ENCODE data around the gene IMPACT. TPM values are rescaled to one million over a fixed set of nuclear protein-coding genes. Genes with fewer than 3 reads are reported as not detected.

The IMPACT gene
- total RNA-seq, 3 donors from 2014 or later (not counting 1 experiment from before 2014, with no cell fraction given), result 8.4 to 19.9 (median 12.2) TPM

DNA sequence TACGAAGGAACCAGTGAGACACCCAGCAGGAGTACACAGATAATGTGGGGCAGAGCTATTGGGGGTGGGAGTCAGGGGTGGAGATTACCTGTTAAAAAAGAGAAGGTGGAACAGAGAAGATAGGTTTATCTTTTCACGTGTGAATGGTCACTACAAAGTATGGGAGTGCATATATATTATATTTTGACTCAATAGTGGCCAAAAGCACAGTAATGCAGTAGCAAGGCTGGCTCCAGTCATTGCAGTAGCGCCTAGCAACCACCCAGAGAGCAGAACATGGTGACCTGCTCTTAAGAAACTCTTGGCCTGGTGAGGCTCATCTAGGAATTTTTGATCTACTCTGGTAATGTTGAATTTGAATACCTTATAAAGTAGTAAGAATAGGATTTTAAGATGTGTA, 1.0 kb downstream of the IMPACT start:
- peak overlapping the region; percentile 94 for H3K4me3 Mint-ChIP-seq
- H3K4me3 ChIP-seq (ENCODE audit: low read length), result no peak overlapping the region
- TF ChIP-seq, protein P1, sequence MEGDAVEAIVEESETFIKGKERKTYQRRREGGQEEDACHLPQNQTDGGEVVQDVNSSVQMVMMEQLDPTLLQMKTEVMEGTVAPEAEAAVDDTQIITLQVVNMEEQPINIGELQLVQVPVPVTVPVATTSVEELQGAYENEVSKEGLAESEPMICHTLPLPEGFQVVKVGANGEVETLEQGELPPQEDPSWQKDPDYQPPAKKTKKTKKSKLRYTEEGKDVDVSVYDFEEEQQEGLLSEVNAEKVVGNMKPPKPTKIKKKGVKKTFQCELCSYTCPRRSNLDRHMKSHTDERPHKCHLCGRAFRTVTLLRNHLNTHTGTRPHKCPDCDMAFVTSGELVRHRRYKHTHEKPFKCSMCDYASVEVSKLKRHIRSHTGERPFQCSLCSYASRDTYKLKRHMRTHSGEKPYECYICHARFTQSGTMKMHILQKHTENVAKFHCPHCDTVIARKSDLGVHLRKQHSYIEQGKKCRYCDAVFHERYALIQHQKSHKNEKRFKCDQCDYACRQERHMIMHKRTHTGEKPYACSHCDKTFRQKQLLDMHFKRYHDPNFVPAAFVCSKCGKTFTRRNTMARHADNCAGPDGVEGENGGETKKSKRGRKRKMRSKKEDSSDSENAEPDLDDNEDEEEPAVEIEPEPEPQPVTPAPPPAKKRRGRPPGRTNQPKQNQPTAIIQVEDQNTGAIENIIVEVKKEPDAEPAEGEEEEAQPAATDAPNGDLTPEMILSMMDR (IDR thresholded peaks at IDR 0.05), result no peak
- H3K4me1 ChIP-seq (ENCODE audit: control insufficient read depth, insufficient read depth, low read length), result peaks cover 14% of the 10 kb centered on the region
- H3K9me3 ChIP-seq (ENCODE audit: control insufficient read depth, insufficient read depth, low read length), result no peaks in the 10 kb centered on the region
- H3K4me1 Mint-ChIP-seq, result peaks cover 7 to 10% of the 10 kb centered on the region in 2 donors
- H3K27ac Mint-ChIP-seq, result peak overlapping the region; percentile 72 to 82
- peak in 1 of 2 donors; percentile 3 for DNase-seq
- peaks cover 0 to 2% of the 10 kb centered on the region in 2 donors for H3K9me3 Mint-ChIP-seq
- H3K27ac ChIP-seq (ENCODE audit: low read length), result no peak overlapping the region
- peaks cover 8% of the 10 kb centered on the region for H3K36me3 Mint-ChIP-seq
- 88% methylated on average over 2 of the region's 3 CpGs for WGBS (ENCODE audit: insufficient coverage)
- intact Hi-C loops (cut with micrococcal nuclease), result no loop called here
- peaks cover 11% of the 10 kb centered on the region for H3K27me3 ChIP-seq (ENCODE audit: control insufficient read depth, insufficient read depth, low read length)
- peaks cover 2% of the 10 kb centered on the region for H3K36me3 ChIP-seq (ENCODE audit: control insufficient read depth, insufficient read depth, low read length)
- no peak for ATAC-seq
- peaks cover 18 to 24% of the 10 kb centered on the region in 2 donors for H3K27me3 Mint-ChIP-seq (ENCODE audit: low read depth in 2 of 2)

DNA sequence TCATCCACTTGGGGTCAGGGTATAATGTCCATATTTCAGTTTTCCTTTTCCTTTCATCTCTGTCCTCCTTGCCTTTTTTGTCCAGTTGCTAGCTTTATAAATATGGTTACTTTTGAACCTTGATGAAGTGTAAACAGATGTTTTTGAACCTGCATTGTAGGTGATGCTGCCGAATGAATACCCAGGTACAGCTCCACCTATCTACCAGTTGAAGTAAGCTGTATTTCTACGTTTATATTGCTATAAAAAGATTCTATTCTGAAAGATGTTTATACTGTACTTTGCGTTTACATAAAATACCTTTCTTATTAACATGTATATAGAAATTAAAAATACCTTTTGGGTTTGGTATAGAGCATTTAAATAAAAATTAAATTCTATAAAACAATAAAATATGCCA, 2.2 kb downstream of the IMPACT start:
- Mint-ChIP-seq H3K27ac (no peak overlapping the region), H3K4me1 (peaks cover 7 to 10% of the 10 kb centered on the region in 2 donors), H3K9me3 (no peaks in the 10 kb centered on the region), H3K27me3 (ENCODE audit: low read depth in 2 of 2) (peaks cover 6 to 12% of the 10 kb centered on the region in 2 donors), H3K4me3 (no peak overlapping the region), H3K36me3 (peaks cover 8% of the 10 kb centered on the region)
- WGBS (ENCODE audit: insufficient coverage), result 60% methylated on average over 1 of the region's 3 CpGs
- peaks cover 9% of the 10 kb centered on the region for H3K27me3 ChIP-seq (ENCODE audit: control insufficient read depth, insufficient read depth, low read length)
- TF ChIP-seq, protein P1 (IDR thresholded peaks at IDR 0.05), result no peak
- no peak overlapping the region for H3K4me3 ChIP-seq (ENCODE audit: low read length)
- ATAC-seq, result no peak
- H3K36me3 ChIP-seq (ENCODE audit: control insufficient read depth, insufficient read depth, low read length), result peaks cover 2% of the 10 kb centered on the region
- H3K27ac ChIP-seq (ENCODE audit: low read length), result no peak overlapping the region
- intact Hi-C loops (cut with micrococcal nuclease), result no loop called here
- no peaks in the 10 kb centered on the region for H3K9me3 ChIP-seq (ENCODE audit: control insufficient read depth, insufficient read depth, low read length)
- H3K4me1 ChIP-seq (ENCODE audit: control insufficient read depth, insufficient read depth, low read length), result peaks cover 14% of the 10 kb centered on the region
- no peak for DNase-seq

DNA sequence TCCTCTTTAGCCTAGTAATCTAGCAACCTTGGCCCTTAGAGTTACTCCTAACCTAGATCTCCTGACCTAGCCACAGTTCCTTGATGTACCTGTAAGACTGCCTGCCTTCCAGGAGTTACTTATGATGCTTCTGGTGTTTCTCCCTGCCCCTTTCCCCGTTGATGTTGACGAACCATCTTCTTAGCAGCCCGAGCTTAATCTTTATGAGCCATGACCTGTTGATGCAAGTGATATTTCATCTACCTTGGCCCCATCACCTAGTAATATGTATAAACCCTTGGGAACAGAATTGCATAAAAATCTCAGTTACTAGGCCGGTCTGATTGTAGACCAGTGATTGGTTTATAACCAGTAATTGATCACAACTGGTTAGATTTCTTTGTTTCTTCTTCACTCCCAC, 2.7 kb downstream of the IMPACT start:
- intact Hi-C loops (cut with micrococcal nuclease), result no loop called here
- Mint-ChIP-seq H3K9me3 (no peaks in the 10 kb centered on the region), H3K4me3 (no peak overlapping the region), H3K27me3 (ENCODE audit: low read depth in 2 of 2) (peaks cover 4 to 7% of the 10 kb centered on the region in 2 donors), H3K36me3 (peaks cover 8% of the 10 kb centered on the region), H3K27ac (no peak overlapping the region), H3K4me1 (peaks cover 7 to 10% of the 10 kb centered on the region in 2 donors)
- Histone ChIP-seq H3K4me1 (ENCODE audit: control insufficient read depth, insufficient read depth, low read length) (peaks cover 14% of the 10 kb centered on the region), H3K9me3 (ENCODE audit: control insufficient read depth, insufficient read depth, low read length) (no peaks in the 10 kb centered on the region), H3K36me3 (ENCODE audit: control insufficient read depth, insufficient read depth, low read length) (peaks cover 2% of the 10 kb centered on the region), H3K4me3 (ENCODE audit: low read length) (no peak overlapping the region), H3K27me3 (ENCODE audit: control insufficient read depth, insufficient read depth, low read length) (peaks cover 4% of the 10 kb centered on the region), H3K27ac (ENCODE audit: low read length) (no peak overlapping the region)
- TF ChIP-seq, protein P1 (IDR thresholded peaks at IDR 0.05), result no peak
- WGBS (ENCODE audit: insufficient coverage), result 98% methylated on average over 4 of the region's 4 CpGs
- DNase-seq (no peak), ATAC-seq (no peak)

DNA sequence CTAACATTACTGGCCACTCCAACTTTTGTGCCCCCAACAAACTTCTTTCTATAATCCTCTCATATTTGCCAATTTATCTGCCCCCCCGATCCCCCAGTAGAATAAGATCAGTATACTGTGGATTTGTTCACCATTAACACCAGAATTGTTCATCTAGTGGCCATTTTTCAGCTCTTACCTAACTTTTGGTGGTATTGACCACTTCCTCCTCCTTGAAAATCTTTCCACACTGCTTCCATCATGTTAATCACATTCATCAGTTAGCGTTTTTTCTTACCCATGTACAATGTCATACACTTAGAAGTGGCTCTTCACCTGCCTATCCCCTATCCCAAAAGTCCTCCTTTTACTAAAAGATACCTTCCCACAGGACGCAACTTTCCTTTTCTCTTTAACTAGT, 6.1 kb downstream of the IMPACT start:
- Histone ChIP-seq H3K9me3 (ENCODE audit: control insufficient read depth, insufficient read depth, low read length) (no peaks in the 10 kb centered on the region), H3K27ac (ENCODE audit: low read length) (no peak overlapping the region), H3K36me3 (ENCODE audit: control insufficient read depth, insufficient read depth, low read length) (peaks cover 2% of the 10 kb centered on the region), H3K4me1 (ENCODE audit: control insufficient read depth, insufficient read depth, low read length) (peaks cover under 1% of the 10 kb centered on the region), H3K4me3 (ENCODE audit: low read length) (no peak overlapping the region), H3K27me3 (ENCODE audit: control insufficient read depth, insufficient read depth, low read length) (no peaks in the 10 kb centered on the region)
- no peak for DNase-seq
- H3K4me3 Mint-ChIP-seq, result no peak overlapping the region
- peaks cover 0 to 5% of the 10 kb centered on the region in 2 donors for H3K4me1 Mint-ChIP-seq
- TF ChIP-seq, protein P1 (IDR thresholded peaks at IDR 0.05), result no peak
- intact Hi-C loops (cut with micrococcal nuclease), result no loop called here
- no peaks in the 10 kb centered on the region for H3K27me3 Mint-ChIP-seq (ENCODE audit: low read depth in 2 of 2)
- WGBS (ENCODE audit: insufficient coverage), result 98% methylated on average over 2 of the region's 3 CpGs
- H3K27ac Mint-ChIP-seq, result no peak overlapping the region
- H3K36me3 Mint-ChIP-seq, result no peaks in the 10 kb centered on the region
- no peaks in the 10 kb centered on the region for H3K9me3 Mint-ChIP-seq
- peak in 1 of 3 donors; percentile 44 for ATAC-seq
